HG03103 (cell line): ENCODE results near the gene SCUBE2.
"Not testable (repeated sequence)": the region's sequence is repeated elsewhere in the genome, so short reads cannot be mapped to it uniquely, and the experiment has no call there.

Experiments
- ATAC-seq: cut with Tn5 transposase; IDR thresholded peaks from one replicate; pipeline ENCODE4 v1.9.1; 2021; ENCODE audit warnings: low read depth; ENCODE audit not compliant: unreplicated experiment

The SCUBE2 gene

GRCh38 chr11:9109858-9110731, 18.7 kb upstream of the SCUBE2 start:
- ATAC-seq = no peak

GRCh38 chr11:9104580-9104979, 13.2 kb upstream of the SCUBE2 start:
- no peak for ATAC-seq

DNA sequence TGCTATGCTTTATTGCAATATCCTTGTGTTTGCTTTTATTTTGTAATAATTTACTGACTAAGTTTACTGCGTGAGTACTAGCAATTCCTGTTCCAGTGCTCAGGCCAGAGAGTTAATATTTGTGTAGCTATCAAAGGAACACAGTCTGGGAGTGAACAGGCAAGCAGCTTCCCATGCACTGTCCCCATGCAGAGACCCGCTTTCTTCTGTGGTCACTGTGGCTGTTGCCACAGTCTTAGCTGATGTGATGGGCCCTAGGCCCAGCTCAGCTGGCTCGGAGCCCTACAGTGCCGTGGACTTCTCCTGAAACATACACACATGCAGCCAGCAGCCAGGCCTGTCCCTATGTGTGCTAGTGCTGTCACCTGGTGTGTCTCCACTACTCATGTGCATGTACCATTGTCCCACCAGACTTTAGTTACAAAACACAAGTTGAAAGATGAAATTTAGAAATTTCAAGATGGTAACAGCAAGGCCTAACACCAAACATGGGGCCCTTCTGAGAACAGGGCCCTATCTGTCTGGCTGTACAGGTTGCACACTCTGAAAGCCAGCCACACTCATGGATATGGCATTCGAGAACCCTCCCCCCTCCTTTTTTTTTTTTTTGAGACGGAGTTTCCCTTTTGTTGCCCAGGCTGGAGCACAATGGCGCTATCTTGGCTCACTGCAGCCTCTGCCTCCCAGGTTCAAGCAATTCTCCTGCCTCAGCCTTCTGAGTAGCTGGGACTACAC, 12.3 kb upstream of the SCUBE2 start:
- ATAC-seq = no peak

- no peak for ATAC-seq
These were observed 8.2 kb upstream of the SCUBE2 start for GRCh38 chr11:9099617-9100016.

GRCh38 chr11:9098455-9098854, 7.1 kb upstream of the SCUBE2 start:
- not testable (repeated sequence) for ATAC-seq

GRCh38 chr11:9097186-9097943, 6.0 kb upstream of the SCUBE2 start:
- ATAC-seq = not testable (repeated sequence)

GRCh38 chr11:9096427-9096826, 5.0 kb upstream of the SCUBE2 start:
- ATAC-seq = no peak

DNA sequence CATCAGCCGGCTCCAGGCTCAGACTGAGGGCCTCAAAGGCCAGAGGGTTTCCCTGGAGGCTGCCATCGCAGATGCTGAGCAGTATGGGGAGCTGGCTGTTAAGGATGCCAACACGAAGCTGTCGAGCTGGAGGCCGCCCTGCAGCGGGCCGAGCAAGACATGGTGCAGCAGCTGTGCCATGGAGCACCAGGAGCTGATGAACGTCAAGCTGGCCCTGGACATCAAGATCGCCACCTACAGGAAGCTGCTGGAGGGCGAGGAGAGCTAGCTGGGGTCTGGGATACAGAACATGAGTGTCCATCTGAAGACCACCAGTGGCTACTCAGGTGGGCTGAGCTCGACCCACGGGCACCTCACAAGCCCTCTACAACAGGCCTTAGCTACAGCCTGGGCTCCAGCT, 4.0 kb upstream of the SCUBE2 start:
- ATAC-seq = no peak

- no peak for ATAC-seq
These were observed 3.0 kb upstream of the SCUBE2 start for GRCh38 chr11:9094420-9094819.

GRCh38 chr11:9092853-9093778, 1.7 kb upstream of the SCUBE2 start:
- no peak for ATAC-seq

GRCh38 chr11:9092072-9092471, 673 bp upstream of the SCUBE2 start:
- ATAC-seq = no peak

GRCh38 chr11:9090488-9091043, 833 bp downstream of the SCUBE2 start:
- no peak for ATAC-seq

DNA sequence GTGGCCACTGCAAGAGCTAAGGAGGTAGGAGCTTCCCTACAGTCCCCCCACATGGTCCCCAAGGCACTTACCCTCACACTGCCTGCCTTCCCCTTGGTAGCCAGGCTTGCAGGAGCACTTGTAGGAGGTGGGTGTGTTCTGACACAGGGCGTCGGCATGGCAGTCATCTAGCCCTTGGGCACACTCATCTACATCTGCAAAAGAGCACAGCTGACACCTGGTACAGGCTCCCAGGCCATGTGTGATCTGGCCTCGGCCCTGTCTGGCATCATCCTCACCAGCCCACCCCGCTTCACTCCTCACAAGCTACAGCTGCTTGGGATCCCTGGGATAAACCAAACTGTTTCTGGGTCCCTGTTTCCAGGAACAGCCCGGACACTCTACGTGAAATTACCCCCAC, 1.8 kb downstream of the SCUBE2 start:
- ATAC-seq = no peak

DNA sequence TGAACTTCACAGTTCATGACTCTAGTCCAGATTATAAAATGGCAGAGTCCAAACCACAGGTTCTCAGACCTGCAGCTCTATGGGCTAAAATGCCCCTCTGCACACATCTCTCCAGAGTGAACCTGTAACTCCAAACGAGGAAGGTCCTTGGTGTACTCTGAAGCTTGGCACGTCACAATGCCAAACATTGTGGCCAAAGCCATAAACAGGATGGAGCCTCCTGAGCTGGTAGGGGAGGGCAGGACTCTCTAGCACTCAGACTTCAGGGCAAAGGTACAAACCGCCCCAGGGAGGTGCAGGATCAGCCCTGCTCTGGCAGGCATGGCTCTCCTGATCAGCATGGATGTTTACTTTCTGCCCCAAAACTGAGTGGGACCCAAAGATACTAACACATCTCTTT, 2.3 kb downstream of the SCUBE2 start:
- no peak for ATAC-seq

GRCh38 chr11:9082575-9082974, 8.8 kb downstream of the SCUBE2 start:
- no peak for ATAC-seq

DNA sequence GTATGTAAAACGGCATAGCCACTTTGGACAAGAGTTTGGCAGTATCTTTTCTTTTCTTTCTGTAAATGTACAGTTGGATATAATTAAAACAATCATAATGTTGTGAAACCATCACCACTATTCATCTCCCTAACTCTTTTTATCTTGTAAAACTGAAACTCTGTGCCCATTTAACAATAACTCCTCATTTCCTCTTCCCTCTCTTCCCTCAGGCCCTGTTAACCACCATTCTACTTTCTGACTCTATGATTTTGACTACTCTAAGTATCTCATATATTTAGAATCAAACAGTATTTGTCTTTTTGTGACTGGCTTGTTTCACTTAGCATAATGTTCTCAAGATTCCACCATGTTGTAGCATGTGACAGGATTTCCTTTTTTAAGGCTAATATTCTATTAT, 10.2 kb downstream of the SCUBE2 start:
- ATAC-seq = no peak

- ATAC-seq = no peak
These were observed 13.0 kb downstream of the SCUBE2 start for GRCh38 chr11:9078113-9079086.

GRCh38 chr11:9077164-9077563, 14.2 kb downstream of the SCUBE2 start:
- no peak for ATAC-seq

- no peak for ATAC-seq
These were observed 14.7 kb downstream of the SCUBE2 start for GRCh38 chr11:9076661-9077060.
